Skeletal muscle tissue (tissue), 4 donors: ENCODE data around the gene PDLIM1. TPM values are rescaled to one million over a fixed set of nuclear protein-coding genes. Genes with fewer than 3 reads are reported as not detected.

Experiments used
- H3K27ac ChIP-seq: one replicate; pipeline ENCODE4 v1.7.0; 2013; ENCODE audit warnings: mild to moderate bottlenecking, low read depth, low read length, inconsistent platforms
- H3K27me3 ChIP-seq, 3 donors: one replicate each; pipeline ENCODE4 v1.7.0; 2013; ENCODE audit warnings: low read length in 3 of 3; ENCODE audit not compliant: control insufficient read depth in 3 of 3, insufficient read depth in 3 of 3
- H3K36me3 ChIP-seq, 3 donors: one replicate each; pipeline ENCODE4 v1.7.0; 2013; ENCODE audit warnings: low read length in 3 of 3; ENCODE audit not compliant: control insufficient read depth in 3 of 3, insufficient read depth in 3 of 3
- H3K4me1 ChIP-seq, 3 donors: one replicate each; pipeline ENCODE4 v1.7.0; 2013; ENCODE audit warnings: low read length in 3 of 3, mild to moderate bottlenecking in 3 of 3; ENCODE audit not compliant: control insufficient read depth in 3 of 3, insufficient read depth in 3 of 3
- H3K4me3 ChIP-seq, 3 donors: one replicate each; pipeline ENCODE4 v1.7.0; 2013; ENCODE audit warnings: low read length in 3 of 3
- H3K9ac ChIP-seq, 3 donors: one replicate each; pipeline ENCODE4 v1.7.0; 2013; ENCODE audit warnings: low read length in 3 of 3, mild to moderate bottlenecking in 3 of 3, moderate library complexity in 2 of 3, low read depth in 1 of 3
- H3K9me3 ChIP-seq, 3 donors: one replicate each; pipeline ENCODE4 v1.7.0; 2013; ENCODE audit warnings: low read length in 3 of 3; ENCODE audit not compliant: control insufficient read depth in 3 of 3
- total RNA-seq: library from RNA; depleted of rRNA; stranded (reverse); fragments of >200 nt; gene quantifications from one replicate; pipeline ENCODE4 v1.2.3, GENCODE V29; 2014
- donor health status: Osteomylitis.

The PDLIM1 gene
- total RNA-seq, 1 donor from 2014 or later: 9.9 TPM

DNA sequence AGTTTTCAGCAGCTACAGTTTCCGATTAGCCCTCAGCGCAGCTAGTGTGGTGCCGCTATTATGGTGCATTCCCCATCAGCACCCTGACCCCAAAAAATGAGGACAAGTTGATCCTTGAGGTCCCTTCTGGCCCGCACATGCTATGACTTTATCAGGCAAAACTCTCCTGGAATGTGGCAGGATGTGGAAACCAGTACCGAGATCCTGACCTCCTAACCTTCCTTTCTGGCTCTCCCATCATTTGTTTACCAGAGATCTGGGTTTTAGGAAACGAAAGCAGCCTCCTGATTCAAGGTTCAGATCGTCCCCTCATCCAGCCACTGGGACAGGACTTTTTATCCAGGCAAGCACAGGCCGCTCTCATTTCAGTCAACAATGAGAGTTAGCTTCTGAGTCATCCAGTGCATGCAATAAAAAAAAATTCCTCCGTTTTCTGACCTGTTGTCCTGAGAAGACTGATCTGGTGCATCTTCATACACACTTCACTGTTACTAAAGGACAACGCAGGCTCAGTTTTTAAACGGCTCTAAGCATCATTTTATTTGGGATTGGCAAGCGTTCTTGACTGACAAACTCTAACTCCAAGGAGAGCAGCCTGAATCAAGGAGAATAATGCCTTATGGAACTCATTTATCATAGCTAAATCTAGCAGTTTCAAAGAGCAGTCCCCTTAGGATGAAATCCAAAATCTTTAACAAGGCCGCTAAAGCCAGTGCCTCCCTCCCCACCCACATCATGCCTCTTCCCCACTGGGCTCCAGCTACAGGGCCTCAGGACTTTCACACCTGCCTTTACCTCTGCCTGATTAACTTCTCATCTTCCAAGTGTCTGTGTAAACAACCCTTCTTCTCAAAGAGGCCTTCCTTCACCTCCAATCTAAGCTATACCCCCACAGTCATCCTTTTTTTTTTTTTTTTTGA is 17.1 kb downstream of the PDLIM1 start:
- H3K4me3 ChIP-seq: peak overlapping the region; percentile 16 to 55 (median 28)
- peaks cover 44 to 53% (median 48%) of the 10 kb centered on the region in 3 donors for H3K4me1 ChIP-seq
- H3K9ac ChIP-seq: peak overlapping the region; percentile 27 to 42 (median 35)
- peak overlapping the region; percentile 82 for H3K27ac ChIP-seq
- no peaks in the 10 kb centered on the region for H3K27me3 ChIP-seq
- H3K9me3 ChIP-seq: no peaks in the 10 kb centered on the region
- H3K36me3 ChIP-seq: peaks cover 0 to 9% (median 0%) of the 10 kb centered on the region in 3 donors

DNA sequence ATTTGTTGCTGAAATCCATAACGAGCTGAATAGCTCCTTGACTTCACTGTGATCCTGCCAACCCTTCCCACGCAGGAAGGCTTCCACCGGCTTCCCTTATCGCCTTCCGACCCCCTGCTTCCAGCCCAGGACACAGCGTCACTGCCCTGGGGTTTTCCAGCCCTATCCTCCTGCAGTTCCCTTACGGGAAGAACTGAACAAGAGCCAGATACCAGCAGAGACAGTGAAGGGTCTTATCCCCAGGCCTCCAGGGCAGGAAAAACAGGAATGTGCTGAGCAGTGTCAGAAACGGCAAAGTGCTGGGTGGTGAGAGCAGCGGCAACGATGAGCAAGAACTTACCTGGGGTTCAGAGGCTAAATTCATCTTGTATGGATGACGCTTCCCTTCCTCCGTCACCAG is 22.4 kb downstream of the PDLIM1 start:
- peak overlapping the region; percentile 12 to 26 (median 17) for H3K9ac ChIP-seq

DNA sequence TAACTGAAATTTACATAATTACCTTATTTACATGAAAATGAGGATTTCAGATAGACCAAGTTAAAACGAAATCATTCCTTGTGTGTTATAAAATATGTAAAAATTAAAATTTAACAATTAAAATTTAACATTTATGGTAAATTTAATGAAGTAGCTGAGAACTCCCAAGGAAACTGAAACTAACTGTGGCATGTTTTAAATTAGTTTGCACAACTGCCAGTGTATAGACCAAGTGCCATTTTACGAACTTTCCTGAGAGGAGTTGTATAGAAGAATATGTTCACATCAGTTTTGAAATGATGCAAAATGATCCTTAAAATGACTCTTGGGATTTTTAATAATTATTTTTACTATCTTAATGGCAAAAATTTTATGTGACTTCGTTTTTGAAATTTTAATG is 23.6 kb downstream of the PDLIM1 start:
- Histone ChIP-seq H3K27me3 (no peaks in the 10 kb centered on the region), H3K4me1 (peaks cover 5 to 26% (median 12%) of the 10 kb centered on the region in 3 donors), H3K27ac (no peak overlapping the region), H3K9ac (no peak overlapping the region), H3K36me3 (peaks cover 7 to 26% (median 18%) of the 10 kb centered on the region in 3 donors), H3K4me3 (no peak overlapping the region), H3K9me3 (no peaks in the 10 kb centered on the region)

More for the DNA sequence above, 22.4 kb downstream of the PDLIM1 start:
- Histone ChIP-seq H3K27me3 (no peaks in the 10 kb centered on the region), H3K4me3 (no peak overlapping the region), H3K9me3 (no peaks in the 10 kb centered on the region), H3K36me3 (peaks cover 2 to 23% (median 12%) of the 10 kb centered on the region in 3 donors), H3K27ac (peak overlapping the region; percentile 65), H3K4me1 (peaks cover 13 to 33% (median 16%) of the 10 kb centered on the region in 3 donors)

DNA sequence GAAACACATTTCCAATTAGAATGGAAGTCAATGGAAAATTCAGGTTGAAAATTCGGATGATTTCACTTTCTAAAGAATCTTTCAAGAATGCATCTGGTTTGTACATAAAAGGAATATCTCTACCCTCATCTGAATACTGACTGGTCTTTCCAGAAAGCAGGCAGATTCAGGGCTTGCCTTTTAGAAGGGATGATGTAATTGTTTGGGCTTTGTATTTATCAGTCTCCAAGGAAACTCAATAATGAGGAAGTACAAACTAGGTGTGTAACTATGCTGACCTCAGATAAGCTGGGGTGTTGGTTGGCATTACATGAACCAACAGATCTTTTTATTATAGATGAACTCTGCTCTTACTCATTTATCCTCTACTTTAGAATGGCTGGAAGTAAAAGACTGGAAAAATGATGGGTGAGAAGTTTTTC is 24.1 kb downstream of the PDLIM1 start:
- Histone ChIP-seq H3K4me1 (peaks cover 5 to 31% (median 12%) of the 10 kb centered on the region in 3 donors), H3K9ac (no peak overlapping the region)

DNA sequence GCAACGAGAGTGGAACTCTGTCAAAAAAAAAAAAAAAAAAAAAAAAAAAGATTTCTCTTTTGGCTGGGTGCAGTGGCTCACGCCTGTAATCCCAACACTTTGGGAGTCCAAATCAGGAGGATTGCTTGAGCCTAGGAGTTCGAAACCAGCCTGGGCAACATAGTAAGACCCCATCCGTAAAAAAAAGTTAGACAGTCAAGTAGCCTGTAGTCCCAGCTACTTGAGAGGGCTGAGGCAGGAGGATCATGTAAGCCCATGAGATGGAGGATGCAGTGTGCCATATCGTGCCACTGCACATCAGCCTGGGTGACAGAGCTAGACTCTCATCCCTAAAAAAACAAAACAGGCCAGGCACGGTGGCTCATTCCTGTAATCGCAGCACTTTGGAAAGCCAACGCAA is 25.2 kb downstream of the PDLIM1 start:
- no peak overlapping the region for H3K27ac ChIP-seq
- peaks cover 7 to 29% (median 18%) of the 10 kb centered on the region in 3 donors for H3K36me3 ChIP-seq
- no peak overlapping the region for H3K4me3 ChIP-seq
- H3K9ac ChIP-seq: no peak overlapping the region
- no peaks in the 10 kb centered on the region for H3K9me3 ChIP-seq
- no peaks in the 10 kb centered on the region for H3K27me3 ChIP-seq
- peaks cover 7 to 42% (median 22%) of the 10 kb centered on the region in 3 donors for H3K4me1 ChIP-seq

More for the DNA sequence above, 24.1 kb downstream of the PDLIM1 start:
- no peaks in the 10 kb centered on the region for H3K27me3 ChIP-seq
- H3K36me3 ChIP-seq: peaks cover 7 to 27% (median 18%) of the 10 kb centered on the region in 3 donors
- peak overlapping the region; percentile 46 for H3K27ac ChIP-seq
- H3K9me3 ChIP-seq: no peaks in the 10 kb centered on the region
- H3K4me3 ChIP-seq: no peak overlapping the region

DNA sequence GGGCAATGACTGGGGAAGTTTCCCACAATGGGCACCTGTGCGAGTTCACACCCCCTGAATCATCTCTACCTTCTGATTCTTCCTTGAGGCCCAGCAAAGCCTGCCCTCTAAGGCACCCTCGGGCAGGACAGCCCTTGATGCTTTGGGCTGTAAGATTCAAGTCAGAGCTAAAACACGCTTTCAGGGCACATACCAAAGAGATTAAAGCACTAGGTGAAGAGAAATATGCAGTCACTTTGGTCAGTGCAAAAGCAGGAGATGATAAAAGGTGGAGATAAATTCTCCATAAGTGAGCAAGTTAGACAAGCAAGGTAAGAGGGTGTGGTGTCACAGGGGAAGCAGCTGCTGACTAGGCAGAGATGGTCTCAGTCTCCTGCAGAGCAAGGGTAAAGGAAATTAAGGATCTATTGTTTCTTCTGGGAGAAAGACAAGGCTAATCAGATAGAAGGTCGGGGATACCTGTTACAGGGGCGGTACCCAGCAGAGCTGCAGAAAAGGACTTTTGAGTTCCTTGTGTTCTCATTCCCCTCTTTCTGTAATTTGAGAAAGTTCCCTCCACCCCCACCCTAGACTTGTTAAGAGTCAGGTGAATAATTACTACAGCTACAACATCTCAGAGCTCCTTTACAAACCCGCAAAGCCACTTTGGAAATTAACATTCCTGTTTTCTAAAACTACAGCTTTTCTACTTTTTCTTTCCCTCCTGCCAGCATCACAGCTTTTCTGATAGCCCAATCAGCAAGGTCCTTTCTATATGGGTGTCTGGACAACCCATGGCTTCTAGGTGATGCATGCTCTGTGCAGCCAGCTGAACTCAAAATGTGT is 26.4 kb downstream of the PDLIM1 start:
- no peaks in the 10 kb centered on the region for H3K9me3 ChIP-seq
- H3K27ac ChIP-seq: no peak overlapping the region
- H3K9ac ChIP-seq: peak overlapping the region in 1 of 3 donors; percentile 51
- peaks cover 10 to 47% (median 24%) of the 10 kb centered on the region in 3 donors for H3K4me1 ChIP-seq
- H3K27me3 ChIP-seq: no peaks in the 10 kb centered on the region
- H3K36me3 ChIP-seq: peaks cover 10 to 27% (median 18%) of the 10 kb centered on the region in 3 donors
- H3K4me3 ChIP-seq: no peak overlapping the region

DNA sequence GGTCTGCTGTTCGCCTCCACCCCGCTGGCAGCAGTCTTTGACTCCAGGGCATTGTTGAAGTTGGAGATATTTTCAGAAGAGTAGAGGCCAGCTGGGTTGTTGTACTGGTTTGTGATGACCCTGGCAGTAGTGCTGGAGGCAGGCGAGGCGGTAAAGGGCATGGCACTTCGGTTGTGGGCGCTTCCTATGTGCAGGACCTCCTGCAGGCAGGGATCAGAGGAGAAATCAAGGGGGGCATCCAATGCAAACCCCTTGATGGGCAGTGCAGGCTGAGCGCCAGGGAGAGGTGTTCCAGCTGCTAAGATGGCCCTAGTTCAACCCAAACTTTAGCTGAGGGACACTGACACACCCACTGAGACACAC is 27.0 kb downstream of the PDLIM1 start:
- H3K9ac ChIP-seq: no peak overlapping the region
- no peaks in the 10 kb centered on the region for H3K9me3 ChIP-seq
- no peak overlapping the region for H3K27ac ChIP-seq
- H3K4me1 ChIP-seq: peaks cover 10 to 46% (median 24%) of the 10 kb centered on the region in 3 donors
- H3K36me3 ChIP-seq: peaks cover 10 to 25% (median 20%) of the 10 kb centered on the region in 3 donors
- no peak overlapping the region for H3K4me3 ChIP-seq
- no peaks in the 10 kb centered on the region for H3K27me3 ChIP-seq

DNA sequence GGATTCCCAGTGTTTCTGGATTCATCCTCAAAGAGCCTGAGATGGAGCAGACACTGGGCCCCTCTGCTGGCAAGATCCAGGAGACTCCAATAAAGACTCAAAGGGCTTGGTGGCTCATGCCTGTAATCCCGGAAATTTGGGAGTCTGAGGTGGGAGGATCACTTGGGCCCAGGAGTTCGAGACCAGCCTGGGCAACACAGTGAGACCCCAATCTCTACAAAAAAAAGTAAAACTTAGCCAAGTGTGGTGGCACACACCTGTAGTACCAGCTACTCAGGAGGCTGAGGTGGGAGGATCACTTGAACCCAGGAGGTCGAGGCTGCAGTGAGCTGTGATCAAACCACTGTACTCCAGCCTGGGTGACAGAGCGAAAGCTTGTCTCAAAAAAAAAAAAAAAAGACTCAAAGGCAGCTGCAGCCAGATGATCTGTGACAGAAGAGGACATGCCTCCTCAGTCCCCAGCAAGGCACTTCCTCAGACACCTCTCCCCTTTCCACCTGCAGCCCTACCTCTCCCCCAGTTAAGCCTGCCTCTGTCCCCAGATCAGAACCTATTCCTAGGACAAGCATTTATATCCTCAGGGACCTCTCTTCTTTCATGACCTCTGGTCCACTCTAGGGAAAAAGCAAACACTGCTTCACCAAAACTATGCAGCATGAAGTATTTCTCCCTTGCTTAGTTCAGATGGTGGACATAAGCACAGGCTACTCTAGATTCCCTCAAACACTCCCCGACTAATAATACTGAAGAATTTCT is 27.9 kb downstream of the PDLIM1 start:
- Histone ChIP-seq H3K9me3 (no peaks in the 10 kb centered on the region), H3K4me1 (peaks cover 10 to 40% (median 18%) of the 10 kb centered on the region in 3 donors), H3K4me3 (no peak overlapping the region), H3K27ac (no peak overlapping the region), H3K36me3 (peaks cover 10 to 20% (median 20%) of the 10 kb centered on the region in 3 donors), H3K9ac (no peak overlapping the region), H3K27me3 (no peaks in the 10 kb centered on the region)

DNA sequence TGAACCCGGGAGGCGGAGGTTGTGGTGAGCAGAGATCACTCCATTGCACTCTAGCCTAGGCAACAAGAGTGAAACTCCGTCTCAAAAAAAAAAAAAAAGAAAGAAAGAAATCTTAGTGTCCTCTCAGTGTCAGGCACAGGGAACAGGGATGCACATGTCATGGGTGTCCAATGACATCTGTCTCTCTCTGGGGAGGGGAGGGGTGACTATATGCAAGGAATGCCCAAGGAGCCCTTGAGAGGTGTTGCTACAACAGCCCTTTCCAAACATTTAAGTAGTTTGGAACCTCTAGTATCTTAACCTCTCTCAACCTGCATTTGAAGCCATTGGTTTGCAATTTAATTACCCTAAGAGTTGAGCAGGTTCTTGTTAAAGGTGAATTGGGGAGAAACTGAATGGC is 28.9 kb downstream of the PDLIM1 start:
- H3K27me3 ChIP-seq: no peaks in the 10 kb centered on the region
- no peak overlapping the region for H3K27ac ChIP-seq
- H3K4me3 ChIP-seq: no peak overlapping the region
- H3K9me3 ChIP-seq: no peaks in the 10 kb centered on the region
- H3K9ac ChIP-seq: no peak overlapping the region
- peaks cover 10 to 25% (median 20%) of the 10 kb centered on the region in 3 donors for H3K36me3 ChIP-seq
- H3K4me1 ChIP-seq: peaks cover 8 to 40% (median 18%) of the 10 kb centered on the region in 3 donors
